DND-41 (cell line): ENCODE measurements around the gene MOCOS.

Source experiments
- ATAC-seq: fragments of 200-7000 bp; cut with Tn5 transposase; 3 replicates; pipeline ENCODE4 v1.9.1; 2021; ENCODE audit warnings: low read depth; ENCODE audit not compliant: insufficient read depth
- DNase-seq: peaks from one replicate; pipeline ENCODE4 v3.0.0-alpha.2; 2020
- H2AFZ ChIP-seq: 2 replicates; pipeline ENCODE4 v1.6.0; 2012; ENCODE audit warnings: low read depth, low read length
- H3K27ac ChIP-seq: 2 replicates; pipeline ENCODE4 v1.5.1; 2012; ENCODE audit warnings: low read length, inconsistent platforms
- H3K27me3 ChIP-seq: fragments of 200-600 bp; sonication (generic); 2 replicates; pipeline ENCODE4 v1.6.0; 2012; ENCODE audit warnings: low read length, mild to moderate bottlenecking, inconsistent platforms; ENCODE audit not compliant: insufficient read depth, poor library complexity
- H3K36me3 ChIP-seq: 2 replicates; pipeline ENCODE4 v1.5.1; 2012; ENCODE audit warnings: low read length, inconsistent platforms; ENCODE audit not compliant: insufficient read depth
- H3K4me1 ChIP-seq: 2 replicates; pipeline ENCODE4 v1.5.1; 2012; ENCODE audit warnings: mild to moderate bottlenecking, low read length; ENCODE audit not compliant: insufficient read depth
- H3K4me2 ChIP-seq: 2 replicates; pipeline ENCODE4 v1.6.0; 2012; ENCODE audit warnings: mild to moderate bottlenecking, moderate library complexity, low read length, inconsistent platforms; ENCODE audit not compliant: insufficient read depth
- H3K4me3 ChIP-seq, 2 experiments: fragments of 200-600 bp in 1 of 2; shearing (Covaris generic) in 1 of 2; 2 replicates each; pipeline ENCODE4 v1.5.1; 2012 to 2016; ENCODE audit warnings: inconsistent platforms in 2 of 2, low read length in 2 of 2, mild to moderate bottlenecking in 2 of 2, low read depth in 1 of 2, moderate library complexity in 1 of 2
- H3K79me2 ChIP-seq: 2 replicates; pipeline ENCODE4 v1.6.0; 2012; ENCODE audit warnings: low read length, inconsistent platforms; ENCODE audit not compliant: insufficient read depth
- H3K9ac ChIP-seq: 2 replicates; pipeline ENCODE4 v1.6.0; 2012; ENCODE audit warnings: low read depth, mild to moderate bottlenecking, inconsistent platforms, low read length, moderate library complexity
- H3K9me3 ChIP-seq: 2 replicates; pipeline ENCODE4 v1.5.1; 2012; ENCODE audit warnings: low read length, moderate library complexity, mild to moderate bottlenecking, inconsistent platforms; ENCODE audit not compliant: insufficient read depth, severe bottlenecking
- H4K20me1 ChIP-seq: 2 replicates; pipeline ENCODE4 v1.6.0; 2012; ENCODE audit warnings: low read length; ENCODE audit not compliant: insufficient read depth
- EZH2 ChIP-seq: IDR thresholded peaks from 3 replicates; pipeline ENCODE4 v1.6.1; 2012; ENCODE audit warnings: borderline replicate concordance, low read depth, mild to moderate bottlenecking, moderate library complexity, low read length, inconsistent platforms; ENCODE audit not compliant: severe bottlenecking
- TF ChIP-seq, protein P1 (sequence below): IDR thresholded peaks from 2 replicates; pipeline ENCODE4 v1.5.1; 2012; ENCODE audit warnings: borderline replicate concordance, low read length, moderate library complexity, mild to moderate bottlenecking; ENCODE audit not compliant: poor library complexity, severe bottlenecking; ENCODE audit errors: extremely low read depth

The MOCOS gene, protein sequence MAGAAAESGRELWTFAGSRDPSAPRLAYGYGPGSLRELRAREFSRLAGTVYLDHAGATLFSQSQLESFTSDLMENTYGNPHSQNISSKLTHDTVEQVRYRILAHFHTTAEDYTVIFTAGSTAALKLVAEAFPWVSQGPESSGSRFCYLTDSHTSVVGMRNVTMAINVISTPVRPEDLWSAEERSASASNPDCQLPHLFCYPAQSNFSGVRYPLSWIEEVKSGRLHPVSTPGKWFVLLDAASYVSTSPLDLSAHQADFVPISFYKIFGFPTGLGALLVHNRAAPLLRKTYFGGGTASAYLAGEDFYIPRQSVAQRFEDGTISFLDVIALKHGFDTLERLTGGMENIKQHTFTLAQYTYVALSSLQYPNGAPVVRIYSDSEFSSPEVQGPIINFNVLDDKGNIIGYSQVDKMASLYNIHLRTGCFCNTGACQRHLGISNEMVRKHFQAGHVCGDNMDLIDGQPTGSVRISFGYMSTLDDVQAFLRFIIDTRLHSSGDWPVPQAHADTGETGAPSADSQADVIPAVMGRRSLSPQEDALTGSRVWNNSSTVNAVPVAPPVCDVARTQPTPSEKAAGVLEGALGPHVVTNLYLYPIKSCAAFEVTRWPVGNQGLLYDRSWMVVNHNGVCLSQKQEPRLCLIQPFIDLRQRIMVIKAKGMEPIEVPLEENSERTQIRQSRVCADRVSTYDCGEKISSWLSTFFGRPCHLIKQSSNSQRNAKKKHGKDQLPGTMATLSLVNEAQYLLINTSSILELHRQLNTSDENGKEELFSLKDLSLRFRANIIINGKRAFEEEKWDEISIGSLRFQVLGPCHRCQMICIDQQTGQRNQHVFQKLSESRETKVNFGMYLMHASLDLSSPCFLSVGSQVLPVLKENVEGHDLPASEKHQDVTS

DNA sequence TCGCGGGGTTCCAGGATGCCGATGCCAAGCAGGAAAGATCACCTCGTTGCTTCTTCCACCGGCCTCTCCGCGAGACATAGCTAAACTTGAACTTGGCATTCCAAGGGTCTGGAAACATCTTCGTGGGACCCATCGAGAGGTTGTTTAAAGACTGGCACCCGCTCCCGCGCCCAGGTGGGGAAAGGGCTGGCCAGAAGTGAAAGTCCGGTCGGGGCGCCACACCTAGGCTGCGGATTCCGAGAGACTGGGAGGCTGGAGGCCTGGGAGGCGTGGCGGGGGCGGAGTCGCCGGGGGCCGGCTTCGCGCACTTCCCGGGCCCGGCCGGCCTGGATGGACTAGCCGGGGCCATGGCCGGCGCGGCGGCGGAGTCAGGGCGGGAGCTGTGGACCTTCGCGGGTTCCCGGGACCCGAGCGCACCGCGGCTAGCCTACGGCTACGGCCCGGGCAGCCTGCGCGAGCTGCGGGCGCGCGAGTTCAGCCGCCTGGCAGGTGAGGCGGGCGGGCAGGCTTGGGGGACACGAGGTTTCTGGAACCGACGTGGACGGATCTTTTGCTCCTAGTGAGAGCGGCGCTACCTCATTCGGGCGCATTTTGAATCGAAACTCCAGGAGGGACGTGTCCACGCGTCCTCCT, at the start of gene MOCOS:
TSS of gene MOCOS (plus strand) at position 305 of the 633 bp plus-strand sequence. CDS start at position 348, 43 bp downstream.
- no peaks in the 10 kb centered on the region for H3K9me3 ChIP-seq
- TF ChIP-seq EZH2, result no peak
- TF ChIP-seq, protein P1, sequence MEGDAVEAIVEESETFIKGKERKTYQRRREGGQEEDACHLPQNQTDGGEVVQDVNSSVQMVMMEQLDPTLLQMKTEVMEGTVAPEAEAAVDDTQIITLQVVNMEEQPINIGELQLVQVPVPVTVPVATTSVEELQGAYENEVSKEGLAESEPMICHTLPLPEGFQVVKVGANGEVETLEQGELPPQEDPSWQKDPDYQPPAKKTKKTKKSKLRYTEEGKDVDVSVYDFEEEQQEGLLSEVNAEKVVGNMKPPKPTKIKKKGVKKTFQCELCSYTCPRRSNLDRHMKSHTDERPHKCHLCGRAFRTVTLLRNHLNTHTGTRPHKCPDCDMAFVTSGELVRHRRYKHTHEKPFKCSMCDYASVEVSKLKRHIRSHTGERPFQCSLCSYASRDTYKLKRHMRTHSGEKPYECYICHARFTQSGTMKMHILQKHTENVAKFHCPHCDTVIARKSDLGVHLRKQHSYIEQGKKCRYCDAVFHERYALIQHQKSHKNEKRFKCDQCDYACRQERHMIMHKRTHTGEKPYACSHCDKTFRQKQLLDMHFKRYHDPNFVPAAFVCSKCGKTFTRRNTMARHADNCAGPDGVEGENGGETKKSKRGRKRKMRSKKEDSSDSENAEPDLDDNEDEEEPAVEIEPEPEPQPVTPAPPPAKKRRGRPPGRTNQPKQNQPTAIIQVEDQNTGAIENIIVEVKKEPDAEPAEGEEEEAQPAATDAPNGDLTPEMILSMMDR, result no peak
- H3K4me3 ChIP-seq, result no peak within 1 kb of the TSS
- no peaks in the 10 kb centered on the region for H3K79me2 ChIP-seq
- H3K36me3 ChIP-seq, result no peaks in the 10 kb centered on the region
- H2AFZ ChIP-seq, result no peak within 1 kb of the TSS
- DNase-seq (no peak), ATAC-seq (no peak)
- H4K20me1 ChIP-seq, result no peaks in the 10 kb centered on the region
- H3K27me3 ChIP-seq, result no peaks in the 10 kb centered on the region
- no peak within 1 kb of the TSS for H3K9ac ChIP-seq
- no peak within 1 kb of the TSS for H3K27ac ChIP-seq
- no peaks in the 10 kb centered on the region for H3K4me1 ChIP-seq
- no peak within 1 kb of the TSS for H3K4me2 ChIP-seq

DNA sequence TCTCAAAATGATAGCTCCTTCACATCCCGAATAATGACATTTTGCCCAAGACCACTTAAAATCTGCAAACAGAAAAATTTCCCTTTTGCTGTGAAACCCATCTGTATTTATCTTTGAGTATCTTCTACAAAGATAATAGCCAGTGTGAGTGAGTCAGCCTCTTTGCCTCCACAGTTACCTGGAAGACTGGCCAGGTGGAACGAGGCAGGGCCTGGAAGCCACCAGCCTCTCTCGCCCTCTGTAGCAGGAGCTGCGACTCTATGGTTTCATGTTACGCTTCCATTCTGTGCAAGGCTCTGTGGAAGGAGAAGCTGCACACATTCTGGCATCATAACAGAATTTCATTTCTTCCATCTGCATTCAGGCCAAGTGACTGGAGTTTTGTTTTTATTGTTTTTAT, 48.1 kb upstream of the MOCOS start:
- DNase-seq (no peak), ATAC-seq (no peak)
- H3K79me2 ChIP-seq, result peaks cover 21% of the 10 kb centered on the region
- peaks cover 6% of the 10 kb centered on the region; the same call in 1 of the 2 replicates for H4K20me1 ChIP-seq
- H3K9me3 ChIP-seq, result no peaks in the 10 kb centered on the region
- no peak overlapping the region for H3K4me3 ChIP-seq
- H2AFZ ChIP-seq, result no peak overlapping the region
- H3K4me2 ChIP-seq, result no peak overlapping the region
- peaks cover 91% of the 10 kb centered on the region for H3K36me3 ChIP-seq
- H3K4me1 ChIP-seq, result no peaks in the 10 kb centered on the region
- no peak for TF ChIP-seq EZH2
- TF ChIP-seq, protein P1, result no peak
- no peak overlapping the region for H3K27ac ChIP-seq
- H3K27me3 ChIP-seq, result no peaks in the 10 kb centered on the region
- no peak overlapping the region for H3K9ac ChIP-seq

DNA sequence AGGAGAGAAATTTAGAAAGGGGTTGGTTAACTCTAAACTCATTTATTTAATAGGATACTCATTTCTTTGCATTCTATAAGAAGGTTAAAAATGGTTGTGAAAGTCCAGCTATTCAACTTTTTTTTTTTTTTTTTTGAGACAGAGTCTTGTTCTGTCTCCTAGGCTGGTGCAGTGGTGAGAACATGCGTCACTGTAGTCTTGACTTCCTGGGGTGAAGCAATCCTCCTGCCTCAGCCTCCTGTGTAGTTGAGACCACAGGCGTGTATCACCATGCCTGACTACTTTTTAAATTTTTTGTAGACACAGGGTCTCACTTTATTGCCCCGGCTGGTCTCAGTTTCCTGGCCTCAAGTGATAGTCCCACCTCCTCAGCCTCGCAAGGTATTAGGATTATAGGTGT, 45.7 kb upstream of the MOCOS start:
- ATAC-seq (no peak), DNase-seq (no peak)
- Histone ChIP-seq H3K79me2 (no peaks in the 10 kb centered on the region), H3K36me3 (peaks cover 94% of the 10 kb centered on the region), H3K4me2 (no peak overlapping the region), H2AFZ (no peak overlapping the region), H3K27me3 (no peaks in the 10 kb centered on the region), H3K9ac (no peak overlapping the region), H3K4me1 (no peaks in the 10 kb centered on the region), H4K20me1 (no peaks in the 10 kb centered on the region), H3K4me3 (no peak overlapping the region), H3K27ac (no peak overlapping the region), H3K9me3 (no peaks in the 10 kb centered on the region)
- TF ChIP-seq EZH2, result no peak
- TF ChIP-seq, protein P1, result no peak
